HG03558 (cell line): ENCODE results near the gene MAP3K15.
"Not testable (repeated sequence)": the region's sequence is repeated elsewhere in the genome, so short reads cannot be mapped to it uniquely, and the experiment has no call there.

Experiments used
- ATAC-seq: cut with Tn5 transposase; IDR thresholded peaks from one replicate; pipeline ENCODE4 v1.9.1; 2021; ENCODE audit warnings: moderate number of reproducible peaks; ENCODE audit not compliant: unreplicated experiment; ENCODE audit errors: extremely low read depth

MAP3K15 gene

DNA sequence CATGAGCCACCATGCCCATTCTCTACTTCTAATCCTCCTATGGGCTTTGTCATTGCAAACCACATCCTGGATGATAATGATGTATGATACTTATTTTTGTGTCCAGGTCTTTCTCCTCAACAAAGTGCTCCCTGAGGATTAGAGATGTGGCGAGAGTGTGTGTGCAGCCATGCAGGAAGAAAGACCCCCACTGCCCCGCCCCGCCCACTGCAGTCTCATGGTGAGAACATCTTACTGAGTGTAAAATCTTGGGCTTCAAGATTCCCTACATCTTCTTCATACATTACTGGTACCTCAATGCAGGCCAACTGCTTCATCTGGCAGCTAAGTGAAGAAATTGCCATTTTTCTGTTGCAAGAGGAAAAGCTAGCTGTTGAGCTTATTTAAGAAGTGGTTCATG lies 25.9 kb upstream of the MAP3K15 start:
- ATAC-seq, result no peak

GRCh38 chrX:19540076-19540475 lies 24.8 kb upstream of the MAP3K15 start:
- no peak for ATAC-seq

DNA sequence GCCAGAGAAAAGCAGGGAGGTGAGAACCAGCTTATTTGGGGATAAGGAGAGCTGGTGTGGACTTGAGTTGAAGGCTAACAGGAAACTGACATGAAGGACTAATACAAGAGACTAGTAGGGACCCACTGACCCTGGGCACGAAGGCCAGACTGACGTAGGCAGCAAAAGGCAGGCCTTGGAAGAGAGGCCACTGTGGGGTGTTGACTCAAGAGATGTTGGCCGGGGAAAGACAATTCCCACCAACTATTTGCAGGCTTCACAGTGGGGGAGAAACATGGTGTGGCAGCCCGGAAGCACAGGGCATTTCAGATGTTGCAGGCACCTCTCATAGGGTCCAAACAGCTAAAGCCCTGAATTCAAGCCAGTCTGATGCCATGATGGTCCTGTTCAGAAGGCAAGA lies 24.4 kb upstream of the MAP3K15 start:
- no peak for ATAC-seq

DNA sequence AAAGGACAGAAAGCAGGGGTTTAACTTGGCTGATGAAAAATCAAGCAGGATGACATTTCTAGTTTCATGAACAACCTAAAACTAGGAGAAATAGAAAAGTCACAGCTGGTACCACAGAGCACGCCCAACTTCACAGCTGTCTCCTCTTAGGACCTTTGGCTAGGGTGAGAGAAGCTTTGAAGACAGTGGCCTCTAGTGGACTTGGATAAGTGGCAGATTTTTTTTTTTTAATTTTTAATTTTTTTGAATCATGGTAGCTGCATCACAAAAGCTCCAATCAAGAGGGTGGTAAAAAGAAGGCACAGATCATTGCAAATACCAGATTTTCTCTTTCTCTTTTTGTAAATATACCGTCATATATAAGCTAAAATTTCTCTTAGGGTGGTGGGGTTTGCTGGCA lies 20.2 kb upstream of the MAP3K15 start:
- no peak for ATAC-seq

DNA sequence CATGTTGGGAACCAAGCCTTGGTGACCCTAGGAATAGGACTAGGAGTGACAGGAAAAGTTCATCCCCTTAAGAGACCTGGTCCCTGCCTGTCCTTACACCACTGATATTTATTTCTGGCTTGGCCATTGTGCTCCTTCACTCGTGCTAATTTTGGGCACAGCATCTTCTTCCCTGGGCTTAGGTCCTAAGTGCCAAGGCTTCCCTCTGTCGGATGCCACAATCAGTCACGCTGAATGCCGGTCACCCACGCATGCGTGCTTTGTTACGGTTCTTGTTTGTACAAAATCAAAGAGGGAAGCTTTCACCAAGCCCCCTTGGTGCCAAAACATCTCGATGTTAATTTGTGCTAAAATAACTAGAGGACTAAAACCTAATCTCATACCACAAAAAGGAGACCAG lies 17.4 kb upstream of the MAP3K15 start:
- no peak for ATAC-seq

DNA sequence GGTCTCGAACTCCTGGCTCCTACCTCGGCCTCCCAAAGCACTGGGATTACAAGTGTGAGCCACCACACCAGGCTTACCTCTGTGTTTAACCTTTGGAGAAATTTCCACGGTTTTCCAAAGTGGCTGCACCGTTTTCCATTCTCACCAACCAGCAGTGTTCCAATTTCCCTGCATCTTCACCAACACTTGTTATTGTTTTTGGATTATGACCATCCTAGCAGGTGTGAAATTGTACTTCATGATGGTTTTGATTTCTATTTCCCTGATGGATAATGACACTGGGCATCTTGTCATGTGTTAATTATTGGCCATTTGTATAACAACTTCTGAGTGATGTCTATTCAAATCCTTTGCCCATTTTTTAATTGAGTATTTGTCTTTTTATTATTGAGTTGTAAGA lies 2.7 kb upstream of the MAP3K15 start:
- ATAC-seq, result no peak

GRCh38 chrX:19515615-19516105 lies 352 bp upstream of the MAP3K15 start:
- ATAC-seq, result no peak

DNA sequence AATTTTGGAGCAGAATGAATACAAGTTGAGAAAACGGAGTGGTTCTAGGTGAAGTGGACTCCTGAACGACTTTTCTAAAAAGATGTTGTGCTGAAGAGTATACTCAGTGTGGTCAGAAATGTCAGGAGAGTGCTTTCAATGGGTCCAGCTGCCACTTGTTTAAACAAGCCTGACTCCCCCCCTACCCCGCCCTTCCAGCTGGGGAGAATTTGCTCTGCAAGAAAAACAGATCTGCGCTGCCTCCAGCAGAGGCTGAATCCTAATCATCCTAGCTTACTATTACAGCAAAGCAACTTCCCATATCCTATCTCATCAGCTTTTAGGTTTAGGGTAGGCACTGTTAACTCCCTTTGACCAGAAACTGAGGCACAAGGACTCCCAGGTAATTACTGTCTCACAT lies 1.9 kb downstream of the MAP3K15 start:
- ATAC-seq, result no peak

DNA sequence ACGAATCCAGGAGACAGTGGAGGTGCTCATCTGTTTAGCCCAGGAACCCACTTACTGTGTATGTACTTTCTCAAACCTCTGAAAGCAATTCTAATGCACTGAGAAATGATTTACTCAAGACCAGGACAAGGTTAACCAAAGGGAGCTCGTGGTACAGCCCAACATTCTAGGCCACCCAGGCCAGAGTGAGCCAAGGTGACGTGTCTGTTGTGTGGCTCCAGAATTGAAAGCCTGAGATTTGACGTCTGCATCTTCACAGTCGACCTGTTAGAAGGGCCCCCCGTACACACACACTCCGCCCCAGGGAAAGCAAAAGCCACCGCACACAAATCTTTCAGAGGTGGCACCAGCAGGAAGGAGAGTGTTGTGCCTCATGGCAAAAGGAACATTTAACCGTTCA lies 2.3 kb downstream of the MAP3K15 start:
- ATAC-seq, result no peak

GRCh38 chrX:19512359-19512758 lies 2.9 kb downstream of the MAP3K15 start:
- no peak for ATAC-seq

DNA sequence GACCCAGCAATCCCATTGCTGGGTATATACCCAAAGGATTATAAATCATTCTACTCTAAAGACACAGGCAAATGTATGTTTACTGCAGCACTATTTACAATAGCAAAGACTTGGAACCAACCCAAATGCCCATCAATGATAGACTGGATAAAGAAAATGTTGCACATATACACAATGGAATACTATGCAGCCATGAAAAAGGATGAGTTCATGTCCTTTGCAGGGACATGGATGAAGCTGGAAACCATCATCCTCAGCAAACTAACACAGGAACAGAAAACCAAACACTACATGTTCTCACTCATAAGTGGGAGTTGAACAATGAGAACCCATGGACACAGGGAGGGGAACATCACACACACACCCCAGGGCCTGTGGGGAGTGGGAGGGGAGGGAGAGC lies 3.5 kb downstream of the MAP3K15 start:
- ATAC-seq, result not testable (repeated sequence)

DNA sequence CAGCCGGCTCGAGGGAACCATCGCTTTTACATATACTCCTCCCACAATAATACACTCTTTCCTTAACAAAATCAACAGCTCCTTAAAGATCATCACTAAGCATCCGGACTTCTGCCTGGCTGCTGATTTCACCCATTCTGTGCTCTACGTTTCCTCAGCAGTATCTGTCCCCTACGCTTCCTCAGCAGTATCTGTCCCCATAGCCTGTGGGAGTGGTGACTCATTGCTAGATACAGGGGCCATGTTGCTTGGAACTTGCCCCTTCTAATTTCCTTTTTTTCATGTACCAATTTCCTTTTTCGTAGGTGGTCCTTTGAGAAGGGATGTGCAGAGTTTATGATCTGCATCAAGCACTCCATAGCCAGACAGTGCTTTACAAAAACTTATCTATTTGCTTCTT lies 18.6 kb downstream of the MAP3K15 start:
- ATAC-seq, result no peak

DNA sequence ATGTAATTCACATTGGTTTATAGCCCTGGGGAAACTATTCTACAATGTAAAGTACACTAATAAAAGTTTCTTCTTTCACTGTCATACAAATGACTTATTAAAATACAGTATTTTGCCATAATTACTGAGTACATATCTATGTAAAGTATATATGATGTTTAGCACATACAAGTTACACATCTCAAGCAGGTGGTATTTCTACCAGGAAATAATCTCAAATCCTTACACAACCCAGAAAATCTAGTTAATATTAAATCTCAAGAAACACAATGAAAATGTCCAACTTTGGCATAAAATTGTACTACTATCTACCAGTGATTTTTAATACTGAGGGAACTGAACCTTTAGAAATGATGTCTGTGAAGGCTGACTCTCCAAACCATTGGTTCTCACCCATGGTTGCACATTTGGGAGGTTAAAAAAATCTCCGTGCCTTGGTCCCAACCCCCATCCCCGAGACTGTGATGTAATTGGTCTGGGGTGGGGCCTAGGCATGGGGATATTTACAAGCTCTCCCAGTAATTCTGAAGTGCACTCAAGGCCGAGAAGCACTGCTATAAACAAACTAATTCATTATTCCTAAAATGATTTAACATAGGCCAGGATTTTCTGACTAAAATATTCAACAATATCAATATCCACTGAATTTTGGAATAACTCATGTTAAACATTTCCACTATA lies 27.6 kb downstream of the MAP3K15 start:
- no peak for ATAC-seq

GRCh38 chrX:19479458-19479857 lies 35.9 kb downstream of the MAP3K15 start:
- ATAC-seq, result no peak

- ATAC-seq, result not testable (repeated sequence)
Measured at GRCh38 chrX:19468383-19468782, 46.9 kb downstream of the MAP3K15 start.

DNA sequence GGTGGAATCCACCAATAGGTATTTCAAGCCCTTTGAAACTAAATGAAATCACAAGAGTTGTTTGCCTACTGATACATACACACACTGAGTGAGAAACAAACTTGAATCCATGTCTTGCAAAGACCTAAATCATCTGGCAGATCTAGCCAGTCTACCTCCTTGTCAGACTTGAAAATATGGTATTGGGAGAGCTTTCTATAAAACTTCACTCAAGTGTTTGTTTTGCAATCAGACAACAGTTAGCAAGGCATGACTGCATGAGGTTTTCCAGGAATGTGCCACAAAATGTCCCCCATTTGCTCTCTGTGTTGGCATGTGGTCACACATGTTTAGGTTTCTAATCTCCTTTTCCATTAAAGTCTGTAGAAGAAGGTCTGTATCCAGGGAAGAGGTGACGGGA lies 52.4 kb downstream of the MAP3K15 start:
- no peak for ATAC-seq

DNA sequence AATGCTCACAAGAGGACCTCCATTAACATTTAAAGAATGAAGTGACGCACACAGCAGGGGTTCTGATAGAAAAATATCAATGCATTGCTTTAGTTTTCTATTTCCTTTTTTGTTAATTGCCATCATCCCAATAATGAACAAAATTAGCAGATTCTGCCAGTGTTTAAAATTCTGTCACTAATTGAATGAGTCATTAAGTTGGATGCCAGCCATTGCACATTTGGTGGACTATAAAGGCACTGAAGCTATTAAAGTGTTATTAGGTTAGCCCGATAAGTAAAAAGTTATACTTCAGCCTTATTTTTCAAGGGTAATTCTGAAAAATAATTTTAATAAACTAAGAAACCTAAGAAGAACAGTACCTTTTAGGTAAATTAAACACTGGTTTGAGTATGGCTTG lies 53.1 kb downstream of the MAP3K15 start:
- ATAC-seq, result no peak

GRCh38 chrX:19457662-19458061 lies 57.6 kb downstream of the MAP3K15 start:
- no peak for ATAC-seq

- ATAC-seq, result no peak
Measured at GRCh38 chrX:19448077-19448476, 67.2 kb downstream of the MAP3K15 start.

- no peak for ATAC-seq
Measured at GRCh38 chrX:19446397-19446796, 68.9 kb downstream of the MAP3K15 start.

GRCh38 chrX:19445772-19446171 lies 69.5 kb downstream of the MAP3K15 start:
- ATAC-seq, result not testable (repeated sequence)

DNA sequence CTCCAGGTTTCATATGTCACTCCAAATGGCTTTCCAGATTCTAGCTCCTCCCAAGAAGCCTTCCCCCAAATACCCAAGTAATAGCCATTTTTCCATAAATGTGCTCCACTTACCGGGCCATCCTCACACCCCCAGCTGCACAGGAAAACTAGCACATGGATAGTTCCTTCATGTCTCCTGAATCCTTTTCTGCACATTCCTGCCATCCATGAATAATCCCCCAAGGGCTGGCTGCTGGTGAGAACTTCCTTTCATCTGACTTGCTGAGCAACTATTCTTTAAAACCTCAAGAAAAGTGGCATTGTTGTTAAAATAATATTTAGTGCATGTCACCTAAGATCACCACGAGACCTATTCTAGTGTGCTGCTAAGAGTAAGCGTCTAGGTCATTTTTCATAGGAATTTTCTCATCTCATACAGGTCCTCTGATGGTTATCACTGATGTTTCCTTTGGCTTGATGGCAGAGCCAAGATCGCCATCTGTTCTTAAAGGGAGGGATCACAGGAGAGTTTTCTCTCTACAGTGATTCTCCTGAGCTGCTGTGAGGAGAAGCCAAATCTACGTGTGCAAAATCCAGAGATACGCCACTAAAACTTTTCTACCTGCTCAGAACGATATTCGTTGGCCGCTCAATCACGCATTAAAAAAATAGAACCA lies 71.3 kb downstream of the MAP3K15 start:
- no peak for ATAC-seq
